ENCODE results near the gene ZNF155.

The ZNF155 gene

GRCh38 chr19:43956827-43957226, 27.2 kb upstream of the ZNF155 start:
- POLR2A ChIA-PET, result no interaction called here
- peaks cover 53% of the 10 kb centered on the region for H3K9me3 ChIP-seq (ENCODE audit: control insufficient read depth, insufficient read depth, low read depth, low read length)
- CTCF ChIA-PET, result interaction anchor here (0.6 to 1.1 kb wide), 3 partner anchors 11 to 46 kb away, joined by 3 to 5 read pairs (median 3); partner anchors contain the start of gene ZNF45

DNA sequence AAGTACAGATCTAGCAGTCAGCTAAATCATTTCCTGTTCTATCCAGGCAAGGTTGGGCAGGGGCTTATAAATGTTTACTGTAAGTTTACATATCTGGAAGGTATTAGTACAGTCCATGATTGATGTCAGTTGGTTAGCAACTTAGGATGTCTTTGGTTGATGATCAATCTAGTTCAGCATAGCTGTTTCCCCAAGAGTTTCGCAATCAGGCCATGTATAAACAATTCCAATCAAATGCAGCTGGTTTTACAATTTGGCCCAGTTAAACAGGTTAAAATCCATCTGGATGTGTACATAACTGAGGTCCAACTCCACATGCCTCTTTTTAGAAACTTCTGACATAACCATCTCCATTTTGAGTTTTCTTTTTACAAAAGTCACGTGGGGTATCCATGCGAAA, 26.1 kb upstream of the ZNF155 start:
- H3K36me3 ChIP-seq (ENCODE audit: control insufficient read depth in 2 of 2, insufficient read depth in 1 of 2, low read length in 2 of 2), result peaks cover 36 to 70% of the 10 kb centered on the region in 2 experiments
- H3K4me1 ChIP-seq (ENCODE audit: control insufficient read depth, insufficient read depth, low read length), result no peaks in the 10 kb centered on the region
- ChIA-PET CTCF (no interaction called here), POLR2A (interaction anchor here (1.8 kb wide), 1 partner anchor 23 kb away, joined by 5 read pairs; the partner anchor contains the start of gene ZNF45)
- no peak overlapping the region for H3K4me3 ChIP-seq (ENCODE audit: low read depth, low read length)
- no peak overlapping the region for H3K27ac ChIP-seq (ENCODE audit: extremely low read depth, low read depth, low read length)
- TF ChIP-seq ZNF266 (tag by site-specific recombination; IDR thresholded peaks at IDR 0.05; ENCODE audit: low read depth) (no peak), ZNF433 (tag by site-specific recombination; IDR thresholded peaks at IDR 0.05; ENCODE audit: low read depth) (no peak), PRDM1 (tag by site-specific recombination; IDR thresholded peaks at IDR 0.05) (no peak), ZNF148 (tag by site-specific recombination; IDR thresholded peaks at IDR 0.05; ENCODE audit: borderline replicate concordance) (no peak), ZNF112 (tag by site-specific recombination; IDR thresholded peaks at IDR 0.05) (no peak), ZNF354C (tag by site-specific recombination; IDR thresholded peaks at IDR 0.05; ENCODE audit: borderline replicate concordance, low read depth) (no peak), GLI2 (tag by site-specific recombination; IDR thresholded peaks at IDR 0.05; ENCODE audit: borderline replicate concordance, low read depth) (no peak), ZNF114 (tag by site-specific recombination; IDR thresholded peaks at IDR 0.05) (no peak)
- TF ChIP-seq, protein P1, sequence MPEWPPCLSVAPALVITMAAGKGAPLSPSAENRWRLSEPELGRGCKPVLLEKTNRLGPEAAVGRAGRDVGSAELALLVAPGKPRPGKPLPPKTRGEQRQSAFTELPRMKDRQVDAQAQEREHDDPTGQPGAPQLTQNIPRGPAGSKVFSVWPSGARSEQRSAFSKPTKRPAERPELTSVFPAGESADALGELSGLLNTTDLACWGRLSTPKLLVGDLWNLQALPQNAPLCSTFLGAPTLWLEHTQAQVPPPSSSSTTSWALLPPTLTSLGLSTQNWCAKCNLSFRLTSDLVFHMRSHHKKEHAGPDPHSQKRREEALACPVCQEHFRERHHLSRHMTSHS (tag by site-specific recombination; IDR thresholded peaks at IDR 0.05), result no peak
- peaks cover 58% of the 10 kb centered on the region for H3K9me3 ChIP-seq (ENCODE audit: control insufficient read depth, insufficient read depth, low read depth, low read length)

More at GRCh38 chr19:43956827-43957226, 27.2 kb upstream of the ZNF155 start:
- Histone ChIP-seq H3K27ac (ENCODE audit: extremely low read depth, low read depth, low read length) (no peak overlapping the region), H3K4me3 (ENCODE audit: low read depth, low read length) (no peak overlapping the region), H3K36me3 (ENCODE audit: control insufficient read depth in 2 of 2, insufficient read depth in 1 of 2, low read length in 2 of 2) (peaks cover 29 to 68% of the 10 kb centered on the region in 2 experiments), H3K4me1 (ENCODE audit: control insufficient read depth, insufficient read depth, low read length) (no peaks in the 10 kb centered on the region)
- TF ChIP-seq ZNF704 (tag by site-specific recombination; IDR thresholded peaks at IDR 0.05), result no peak

DNA sequence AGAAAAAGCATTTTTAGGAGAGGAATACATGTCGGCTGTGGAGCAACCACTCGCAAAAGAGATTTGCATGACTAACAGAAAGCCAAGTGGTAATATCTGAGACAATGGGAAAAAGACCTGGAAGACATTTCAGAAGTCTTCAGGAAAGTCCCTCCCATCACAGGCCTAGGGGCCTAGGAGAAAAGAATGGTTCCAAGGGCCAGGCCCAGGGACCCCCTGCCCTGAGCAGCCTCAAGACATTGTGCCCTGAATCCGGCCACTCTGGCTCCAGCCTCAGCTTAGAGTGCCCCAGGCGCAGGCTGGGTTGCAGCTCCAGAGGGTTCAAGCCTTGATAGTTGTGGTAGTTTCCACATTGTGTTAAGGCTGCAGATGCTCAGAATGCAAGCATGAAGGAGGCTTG, 23.6 kb upstream of the ZNF155 start:
- ChIA-PET CTCF (interaction anchor here (0.7 to 1.0 kb wide), 2 partner anchors 8 to 208 kb away, joined by 3 to 5 read pairs; no protein-coding TSS in a partner anchor), POLR2A (interaction anchor here (1.5 kb wide), 1 partner anchor 9 kb away, joined by 4 read pairs; the partner anchor contains the start of gene ZNF221)
- H3K4me1 ChIP-seq (ENCODE audit: control insufficient read depth, insufficient read depth, low read length), result no peaks in the 10 kb centered on the region
- no peak overlapping the region for H3K27ac ChIP-seq (ENCODE audit: extremely low read depth, low read depth, low read length)
- H3K4me3 ChIP-seq (ENCODE audit: low read depth, low read length), result no peak overlapping the region
- peaks cover 80% of the 10 kb centered on the region for H3K9me3 ChIP-seq (ENCODE audit: control insufficient read depth, insufficient read depth, low read depth, low read length)
- TF ChIP-seq ZNF114 (tag by site-specific recombination; IDR thresholded peaks at IDR 0.05) (no peak), ZNF274 (IDR thresholded peaks at IDR 0.05; ENCODE audit: low read length) (no peak; the same call in 1 of the 2 replicates), ZNF274 (tag by site-specific recombination; IDR thresholded peaks at IDR 0.05; ENCODE audit: borderline replicate concordance) (no peak), ZNF398 (tag by site-specific recombination; IDR thresholded peaks at IDR 0.05) (no peak), ZNF585B (tag by site-specific recombination; IDR thresholded peaks at IDR 0.05) (peak; percentile 100), SETDB1 (IDR thresholded peaks at IDR 0.05; ENCODE audit: insufficient read length, low read length) (peak; percentile 21)
- peaks cover 40 to 76% of the 10 kb centered on the region in 2 experiments for H3K36me3 ChIP-seq (ENCODE audit: control insufficient read depth in 2 of 2, insufficient read depth in 1 of 2, low read length in 2 of 2)
